WTC11 (cell line): ENCODE results near the gene IRX1. TPM values are rescaled to one million over a fixed set of nuclear protein-coding genes. Genes with fewer than 3 reads are reported as not detected.

Experiments used
- ARID4B ChIP-seq: sonication (generic); formaldehyde crosslinking; IDR thresholded peaks from 2 replicates; pipeline ENCODE4 v1.8.0; 2023; ENCODE audit warnings: missing genetic modification reagents, mild to moderate bottlenecking, borderline replicate concordance
- ATF2 ChIP-seq: sonication (generic); formaldehyde crosslinking; IDR thresholded peaks from 2 replicates; pipeline ENCODE4 v1.8.1; 2022; ENCODE audit warnings: low read depth, missing genetic modification reagents, borderline replicate concordance
- ATF3 ChIP-seq: sonication (generic); formaldehyde crosslinking; conservative IDR thresholded peaks from 2 replicates; pipeline ENCODE4 v1.8.1; 2022; ENCODE audit warnings: mild to moderate bottlenecking, missing genetic modification reagents
- EMX1 ChIP-seq: fragments of 250-450 bp; sonication (Bioruptor Pico); IDR thresholded peaks from 2 replicates; pipeline ENCODE4 v1.8.0; 2021; ENCODE audit warnings: mild to moderate bottlenecking
- ETV6 ChIP-seq: sonication (generic); formaldehyde crosslinking; IDR thresholded peaks from 2 replicates; pipeline ENCODE4 v1.8.1; 2022; ENCODE audit warnings: mild to moderate bottlenecking, missing genetic modification reagents
- FOXJ3 ChIP-seq: sonication (generic); formaldehyde crosslinking; IDR thresholded peaks from 2 replicates; pipeline ENCODE4 v1.9.0; 2021; ENCODE audit warnings: missing genetic modification reagents, mild to moderate bottlenecking, borderline replicate concordance
- GTF2I ChIP-seq: fragments of 250-450 bp; sonication (Bioruptor Pico); conservative IDR thresholded peaks from 2 replicates; pipeline ENCODE4 v1.4.0; 2021; ENCODE audit warnings: mild to moderate bottlenecking
- IRF2 ChIP-seq: sonication (generic); formaldehyde crosslinking; IDR thresholded peaks from 2 replicates; pipeline ENCODE4 v1.8.0; 2022; ENCODE audit warnings: low read depth, missing genetic modification reagents, borderline replicate concordance
- KAT7 ChIP-seq: sonication (generic); formaldehyde crosslinking; IDR thresholded peaks from 2 replicates; pipeline ENCODE4 v1.8.1; 2023; ENCODE audit warnings: missing genetic modification reagents, mild to moderate bottlenecking, borderline replicate concordance
- MAX ChIP-seq: sonication (generic); formaldehyde crosslinking; IDR thresholded peaks from 2 replicates; pipeline ENCODE4 v1.8.0; 2022; ENCODE audit warnings: mild to moderate bottlenecking, missing genetic modification reagents
- MYBL2 ChIP-seq: sonication (generic); formaldehyde crosslinking; IDR thresholded peaks from 2 replicates; pipeline ENCODE4 v1.8.1; 2023; ENCODE audit warnings: mild to moderate bottlenecking, moderate library complexity, missing genetic modification reagents
- NFE2L1 ChIP-seq: sonication (generic); formaldehyde crosslinking; IDR thresholded peaks from 2 replicates; pipeline ENCODE4 v1.8.1; 2023; ENCODE audit warnings: missing genetic modification reagents
- PRRX2 ChIP-seq: fragments of 250-450 bp; sonication (Bioruptor Pico); IDR thresholded peaks from 2 replicates; pipeline ENCODE4 v1.8.0; 2021; ENCODE audit warnings: mild to moderate bottlenecking
- RELA ChIP-seq: sonication (generic); formaldehyde crosslinking; IDR thresholded peaks from 2 replicates; pipeline ENCODE4 v1.8.1; 2022; ENCODE audit warnings: missing genetic modification reagents, mild to moderate bottlenecking, borderline replicate concordance
- TP53 ChIP-seq: sonication (generic); formaldehyde crosslinking; IDR thresholded peaks from 2 replicates; pipeline ENCODE4 v1.8.1; 2023; ENCODE audit warnings: mild to moderate bottlenecking, missing genetic modification reagents
- USF1 ChIP-seq: sonication (generic); formaldehyde crosslinking; IDR thresholded peaks from 2 replicates; pipeline ENCODE4 v1.8.0; 2022; ENCODE audit warnings: mild to moderate bottlenecking, missing genetic modification reagents
- USF2 ChIP-seq: sonication (generic); formaldehyde crosslinking; IDR thresholded peaks from 2 replicates; pipeline ENCODE4 v1.8.1; 2023; ENCODE audit warnings: mild to moderate bottlenecking, missing genetic modification reagents, moderate library complexity
- ZNF219 ChIP-seq: sonication (generic); formaldehyde crosslinking; IDR thresholded peaks from 2 replicates; pipeline ENCODE4 v1.8.0; 2023; ENCODE audit warnings: missing genetic modification reagents, mild to moderate bottlenecking, borderline replicate concordance
- ZNF281 ChIP-seq: sonication (generic); formaldehyde crosslinking; IDR thresholded peaks from 2 replicates; pipeline ENCODE4 v1.8.0; 2023; ENCODE audit warnings: mild to moderate bottlenecking, missing genetic modification reagents
- total RNA-seq: library from RNA; stranded (reverse); gene quantifications from 3 replicates; pipeline ENCODE4 v1.2.3, GENCODE V29; 2021
- TF ChIP-seq, protein P1 (sequence below): sonication (generic); formaldehyde crosslinking; IDR thresholded peaks from 2 replicates; pipeline ENCODE4 v1.8.1; 2023; ENCODE audit warnings: mild to moderate bottlenecking, missing genetic modification reagents, borderline replicate concordance

The IRX1 gene
- total RNA-seq, 1 experiment from 2014 or later, result 21.0 TPM

- TF ChIP-seq USF1 (CRISPR knock-in tag) (peak; percentile 51; the same call in 1 of the 2 replicates), PRRX2 (CRISPR knock-in tag) (no peak), RELA (CRISPR knock-in tag) (no peak), GTF2I (CRISPR knock-in tag) (no peak), ZNF219 (CRISPR knock-in tag) (no peak), EMX1 (no peak), ETV6 (no peak), MYBL2 (no peak), ATF3 (no peak), ATF2 (CRISPR knock-in tag) (no peak), NFE2L1 (CRISPR knock-in tag) (no peak), TP53 (CRISPR knock-in tag) (no peak), FOXJ3 (CRISPR knock-in tag) (no peak), ARID4B (CRISPR knock-in tag) (peak; percentile 58; the same call in 1 of the 2 replicates), USF2 (CRISPR knock-in tag) (peak; percentile 71), KAT7 (CRISPR knock-in tag) (no peak), IRF2 (no peak), MAX (CRISPR knock-in tag) (0 out of 2 replicates have a peak, but pooled peaks have one; percentile 54), ZNF281 (CRISPR knock-in tag) (no peak)
- TF ChIP-seq, protein P1, sequence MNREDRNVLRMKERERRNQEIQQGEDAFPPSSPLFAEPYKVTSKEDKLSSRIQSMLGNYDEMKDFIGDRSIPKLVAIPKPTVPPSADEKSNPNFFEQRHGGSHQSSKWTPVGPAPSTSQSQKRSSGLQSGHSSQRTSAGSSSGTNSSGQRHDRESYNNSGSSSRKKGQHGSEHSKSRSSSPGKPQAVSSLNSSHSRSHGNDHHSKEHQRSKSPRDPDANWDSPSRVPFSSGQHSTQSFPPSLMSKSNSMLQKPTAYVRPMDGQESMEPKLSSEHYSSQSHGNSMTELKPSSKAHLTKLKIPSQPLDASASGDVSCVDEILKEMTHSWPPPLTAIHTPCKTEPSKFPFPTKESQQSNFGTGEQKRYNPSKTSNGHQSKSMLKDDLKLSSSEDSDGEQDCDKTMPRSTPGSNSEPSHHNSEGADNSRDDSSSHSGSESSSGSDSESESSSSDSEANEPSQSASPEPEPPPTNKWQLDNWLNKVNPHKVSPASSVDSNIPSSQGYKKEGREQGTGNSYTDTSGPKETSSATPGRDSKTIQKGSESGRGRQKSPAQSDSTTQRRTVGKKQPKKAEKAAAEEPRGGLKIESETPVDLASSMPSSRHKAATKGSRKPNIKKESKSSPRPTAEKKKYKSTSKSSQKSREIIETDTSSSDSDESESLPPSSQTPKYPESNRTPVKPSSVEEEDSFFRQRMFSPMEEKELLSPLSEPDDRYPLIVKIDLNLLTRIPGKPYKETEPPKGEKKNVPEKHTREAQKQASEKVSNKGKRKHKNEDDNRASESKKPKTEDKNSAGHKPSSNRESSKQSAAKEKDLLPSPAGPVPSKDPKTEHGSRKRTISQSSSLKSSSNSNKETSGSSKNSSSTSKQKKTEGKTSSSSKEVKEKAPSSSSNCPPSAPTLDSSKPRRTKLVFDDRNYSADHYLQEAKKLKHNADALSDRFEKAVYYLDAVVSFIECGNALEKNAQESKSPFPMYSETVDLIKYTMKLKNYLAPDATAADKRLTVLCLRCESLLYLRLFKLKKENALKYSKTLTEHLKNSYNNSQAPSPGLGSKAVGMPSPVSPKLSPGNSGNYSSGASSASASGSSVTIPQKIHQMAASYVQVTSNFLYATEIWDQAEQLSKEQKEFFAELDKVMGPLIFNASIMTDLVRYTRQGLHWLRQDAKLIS (CRISPR knock-in tag), result no peak
Observed at GRCh38 chr5:3595006-3595961, at the start of gene IRX1 (continued).
